SK-N-SH (cell line): ENCODE data around the gene PDXDC1.

ENCODE experiments used
- CTCF ChIP-seq: fragments of 200-600 bp; sonication (generic); IDR thresholded peaks from 2 replicates; pipeline ENCODE4 v1.6.1; 2017; ENCODE audit warnings: antibody characterized with exemption, mild to moderate bottlenecking, moderate library complexity
- FOXJ3 ChIP-seq: sonication (generic); formaldehyde crosslinking; IDR thresholded peaks from 2 replicates; pipeline ENCODE4 v1.5.1; 2020; ENCODE audit warnings: mild to moderate bottlenecking, missing genetic modification reagents
- GATA2 ChIP-seq: sonication (generic); formaldehyde crosslinking; IDR thresholded peaks from 2 replicates; pipeline ENCODE4 v1.5.0; 2020; ENCODE audit warnings: mild to moderate bottlenecking, missing genetic modification reagents
- RFX5 ChIP-seq: IDR thresholded peaks from 2 replicates; pipeline ENCODE4 v1.6.1; 2012; ENCODE audit warnings: mild to moderate bottlenecking, improper control_type of control experiment, low read length
- RXRA ChIP-seq: IDR thresholded peaks from 2 replicates; pipeline ENCODE4 v1.4.0; 2012; ENCODE audit warnings: low read depth, mild to moderate bottlenecking, borderline replicate concordance
- TEAD4 ChIP-seq: IDR thresholded peaks from 2 replicates; pipeline ENCODE4 v1.4.0; 2012; ENCODE audit warnings: mild to moderate bottlenecking, borderline replicate concordance; ENCODE audit not compliant: insufficient read depth
- USF2 ChIP-seq: fragments of 150-350 bp; IDR thresholded peaks from 2 replicates; pipeline ENCODE4 v1.6.1; 2017; ENCODE audit warnings: antibody characterized with exemption, low read length, low read depth, borderline replicate concordance
- YY1 ChIP-seq: IDR thresholded peaks from 2 replicates; pipeline ENCODE4 v1.4.0; 2012; ENCODE audit warnings: low read depth, mild to moderate bottlenecking
- TF ChIP-seq, protein P1 (sequence below): IDR thresholded peaks from 2 replicates; pipeline ENCODE4; 2012

- TF ChIP-seq YY1 (no peak), RFX5 (no peak), CTCF (no peak), TEAD4 (no peak), RXRA (no peak), GATA2 (CRISPR knock-in tag) (no peak), FOXJ3 (CRISPR knock-in tag) (no peak), USF2 (no peak)
- TF ChIP-seq, protein P1, sequence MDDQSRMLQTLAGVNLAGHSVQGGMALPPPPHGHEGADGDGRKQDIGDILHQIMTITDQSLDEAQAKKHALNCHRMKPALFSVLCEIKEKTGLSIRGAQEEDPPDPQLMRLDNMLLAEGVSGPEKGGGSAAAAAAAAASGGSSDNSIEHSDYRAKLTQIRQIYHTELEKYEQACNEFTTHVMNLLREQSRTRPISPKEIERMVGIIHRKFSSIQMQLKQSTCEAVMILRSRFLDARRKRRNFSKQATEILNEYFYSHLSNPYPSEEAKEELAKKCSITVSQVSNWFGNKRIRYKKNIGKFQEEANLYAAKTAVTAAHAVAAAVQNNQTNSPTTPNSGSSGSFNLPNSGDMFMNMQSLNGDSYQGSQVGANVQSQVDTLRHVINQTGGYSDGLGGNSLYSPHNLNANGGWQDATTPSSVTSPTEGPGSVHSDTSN = no peak
These were observed 79.7 kb downstream of the PDXDC1 start for GRCh38 chr16:15054357-15055140.
